GM12892 (cell line): ENCODE measurements around the gene PDCL2.

Source experiments
- DNase-seq: peaks from one replicate; pipeline ENCODE4 v3.0.0; 2011; ENCODE audit not compliant: insufficient read length
- FAIRE-seq: peaks from 2 replicates; lab custom pipeline; 2011; peaks lifted over from hg19 to GRCh38; lab: Jason Lieb, UNC
- POLR2A ChIP-seq: IDR thresholded peaks from 2 replicates; pipeline ENCODE4 v1.6.1; 2011; ENCODE audit warnings: low read depth, low read length, control low read depth
- POLR2AphosphoS5 ChIP-seq: IDR thresholded peaks from 2 replicates; pipeline ENCODE4 v1.6.1; 2011; ENCODE audit warnings: low read depth, low read length, control low read depth
- TAF1 ChIP-seq: IDR thresholded peaks from 2 replicates; pipeline ENCODE4 v1.6.1; 2011; ENCODE audit warnings: low read depth, mild to moderate bottlenecking, control low read depth, low read length, borderline replicate concordance

Gene PDCL2

GRCh38 chr4:55617587-55618197, 25.6 kb upstream of the PDCL2 start:
- TF ChIP-seq POLR2AphosphoS5 (no peak), TAF1 (no peak), POLR2A (no peak)
- FAIRE-seq, result peak; percentile 46

GRCh38 chr4:55615008-55615407, 23.0 kb upstream of the PDCL2 start:
- DNase-seq (no peak), FAIRE-seq (no peak)

More at GRCh38 chr4:55617587-55618197, 25.6 kb upstream of the PDCL2 start:
- no peak for DNase-seq

GRCh38 chr4:55613621-55614020, 21.6 kb upstream of the PDCL2 start:
- no peak for DNase-seq
- no peak for FAIRE-seq
- no peak for TF ChIP-seq TAF1
- TF ChIP-seq POLR2A, result no peak
- no peak for TF ChIP-seq POLR2AphosphoS5

More at GRCh38 chr4:55615008-55615407, 23.0 kb upstream of the PDCL2 start:
- TF ChIP-seq POLR2AphosphoS5 (no peak), TAF1 (no peak), POLR2A (no peak)

GRCh38 chr4:55612341-55612740, 20.3 kb upstream of the PDCL2 start:
- no peak for TF ChIP-seq POLR2A
- TF ChIP-seq TAF1, result no peak
- TF ChIP-seq POLR2AphosphoS5, result no peak
- no peak for DNase-seq
- no peak for FAIRE-seq

- no peak for TF ChIP-seq POLR2AphosphoS5
- TF ChIP-seq POLR2A, result no peak
- no peak for TF ChIP-seq TAF1
- no peak for FAIRE-seq
Measured at GRCh38 chr4:55611358-55612059, 19.5 kb upstream of the PDCL2 start.

GRCh38 chr4:55610381-55610780, 18.3 kb upstream of the PDCL2 start:
- TF ChIP-seq POLR2A (no peak), POLR2AphosphoS5 (no peak), TAF1 (no peak)
- FAIRE-seq, result no peak
- DNase-seq, result no peak

More at GRCh38 chr4:55611358-55612059, 19.5 kb upstream of the PDCL2 start:
- no peak for DNase-seq

- FAIRE-seq (peak; percentile 21), DNase-seq (no peak)
- TF ChIP-seq TAF1, result no peak
- TF ChIP-seq POLR2A, result no peak
- TF ChIP-seq POLR2AphosphoS5, result no peak
Measured at GRCh38 chr4:55609393-55609866, 17.4 kb upstream of the PDCL2 start.

GRCh38 chr4:55608591-55608990, 16.5 kb upstream of the PDCL2 start:
- FAIRE-seq, result no peak
- TF ChIP-seq POLR2A (no peak), POLR2AphosphoS5 (no peak), TAF1 (no peak)
- DNase-seq, result no peak

- DNase-seq (no peak), FAIRE-seq (no peak)
- TF ChIP-seq POLR2A (no peak), TAF1 (no peak), POLR2AphosphoS5 (no peak)
Measured at GRCh38 chr4:55604996-55605395, 13.0 kb upstream of the PDCL2 start.

GRCh38 chr4:55600640-55601039, 8.6 kb upstream of the PDCL2 start:
- no peak for TF ChIP-seq POLR2AphosphoS5
- TF ChIP-seq TAF1, result no peak
- no peak for TF ChIP-seq POLR2A
- DNase-seq, result no peak
- no peak for FAIRE-seq

- no peak for DNase-seq
- FAIRE-seq, result no peak
- TF ChIP-seq TAF1, result no peak
- TF ChIP-seq POLR2A, result no peak
- no peak for TF ChIP-seq POLR2AphosphoS5
Measured at GRCh38 chr4:55598641-55599040, 6.6 kb upstream of the PDCL2 start.
